Upper lobe of left lung (tissue), 4 donors: ENCODE data around the gene GTF3C5.

Experiments
- CTCF ChIP-seq, 6 experiments: fragments of 450-650 bp in 4 of 6; fragments of 200-600 bp in 2 of 6; sonication (generic) in 2 of 6; IDR thresholded peaks; one replicate each; pipeline ENCODE4 v1.5.1; 2016 to 2019; ENCODE audit warnings: antibody characterized with exemption in 6 of 6
- POLR2A ChIP-seq, 4 donors: fragments of 450-650 bp; IDR thresholded peaks; one replicate each; pipeline ENCODE4 v1.5.1; 2016 to 2017; ENCODE audit warnings: antibody characterized with exemption in 4 of 4, mild to moderate bottlenecking in 2 of 4
- POLR2AphosphoS5 ChIP-seq, 2 donors: sonication (generic); formaldehyde crosslinking; IDR thresholded peaks; one replicate each; pipeline ENCODE4 v1.5.1; 2017; ENCODE audit warnings: antibody characterized with exemption in 2 of 2

GRCh38 chr9:133074111-133074651, 43.4 kb downstream of the GTF3C5 start:
- TF ChIP-seq CTCF (IDR thresholded peaks at IDR 0.05): no peak
- no peak for TF ChIP-seq POLR2A (IDR thresholded peaks at IDR 0.05)
- no peak for TF ChIP-seq POLR2AphosphoS5 (IDR thresholded peaks at IDR 0.05)
